Adipose tissue (tissue), 3 donors: ENCODE data around the gene DUSP16. TPM values are rescaled to one million over a fixed set of nuclear protein-coding genes. Genes with fewer than 3 reads are reported as not detected.
"Not testable (repeated sequence)": the region's sequence is repeated elsewhere in the genome, so short reads cannot be mapped to it uniquely, and the experiment has no call there.

Experiments
- H3K27ac ChIP-seq: one replicate; pipeline ENCODE4 v1.5.1; 2013; ENCODE audit warnings: low read depth, low read length
- WGBS, 3 donors: extraction: QIAGEN DNeasy Blood & Tissue Kit; methylation state at CpG; one replicate each; pipeline ENCODE4 v1.1.7; 2013; 5-methylcytosine and 5-hydroxymethylcytosine counted together
- polyA plus RNA-seq, 3 donors: library from polyadenylated mRNA; stranded (reverse); fragments of 200-250 nt; gene quantifications; one replicate each; pipeline ENCODE4 v1.2.3, GENCODE V29; 2013
- donor health status: healthy with polysubstance abuse.
- donor health status: Bipolar disorder and iron deficiency.
- donor health status: healthy.

DUSP16 gene
- polyA plus RNA-seq, 3 donors = 7.6 to 14.4 (median 10.5) TPM

- H3K27ac ChIP-seq = no peak overlapping the region
- 36 to 90% (median 86%) methylated on average over 6 of the region's 6 CpGs for WGBS, 3 donors
Observed at GRCh38 chr12:12486661-12487240, 75.9 kb downstream of the DUSP16 start.

GRCh38 chr12:12483438-12483837 is 79.2 kb downstream of the DUSP16 start:
- 74 to 84% (median 82%) methylated on average over 3 of the region's 3 CpGs for whole genome bisulfite sequencing, 3 donors
- no peak overlapping the region for H3K27ac ChIP-seq

- H3K27ac ChIP-seq = no peak overlapping the region
Observed at GRCh38 chr12:12482959-12483358, 79.7 kb downstream of the DUSP16 start.

GRCh38 chr12:12482150-12482761 is 80.4 kb downstream of the DUSP16 start:
- H3K27ac ChIP-seq = no peak overlapping the region
- WGBS, 3 donors = 74 to 90% (median 80%) methylated on average over 6 of the region's 6 CpGs

More at GRCh38 chr12:12482959-12483358, 79.7 kb downstream of the DUSP16 start:
- WGBS, 3 donors = 79 to 88% (median 80%) methylated on average over 6 of the region's 6 CpGs

GRCh38 chr12:12481631-12482030 is 81.0 kb downstream of the DUSP16 start:
- H3K27ac ChIP-seq = no peak overlapping the region
- 26 to 69% (median 37%) methylated on average over 2 of the region's 2 CpGs for WGBS, 3 donors

GRCh38 chr12:12480074-12480473 is 82.6 kb downstream of the DUSP16 start:
- no peak overlapping the region for H3K27ac ChIP-seq
- 97 to 100% (median 99%) methylated on average over 5 of the region's 5 CpGs for WGBS, 3 donors

- no peak overlapping the region for H3K27ac ChIP-seq
- WGBS, 3 donors = 94 to 97% (median 97%) methylated on average over 14 of the region's 14 CpGs
Observed at GRCh38 chr12:12477532-12477890, 85.2 kb downstream of the DUSP16 start.

- WGBS, 3 donors = 93 to 96% (median 94%) methylated on average over 21 of the region's 21 CpGs
- H3K27ac ChIP-seq = no peak overlapping the region
Observed at GRCh38 chr12:12476857-12477531, 85.7 kb downstream of the DUSP16 start.

- WGBS, 3 donors = 63 to 88% (median 68%) methylated on average over 15 of the region's 15 CpGs
- no peak overlapping the region for H3K27ac ChIP-seq
Observed at GRCh38 chr12:12474931-12475795, 87.5 kb downstream of the DUSP16 start.

- no peak overlapping the region for H3K27ac ChIP-seq
- 70 to 79% (median 78%) methylated on average over 8 of the region's 8 CpGs for WGBS, 3 donors
Observed at GRCh38 chr12:12474471-12474928, 88.2 kb downstream of the DUSP16 start.

GRCh38 chr12:12473223-12473622 is 89.4 kb downstream of the DUSP16 start:
- 95% methylated on average over 4 of the region's 4 CpGs for WGBS, 3 donors

GRCh38 chr12:12471982-12472961 is 90.4 kb downstream of the DUSP16 start:
- H3K27ac ChIP-seq = not testable (repeated sequence)
- WGBS, 3 donors = 87 to 92% (median 88%) methylated on average over 32 to 37 of the region's 37 CpGs

More at GRCh38 chr12:12473223-12473622, 89.4 kb downstream of the DUSP16 start:
- H3K27ac ChIP-seq = no peak overlapping the region

GRCh38 chr12:12470751-12471306 is 91.8 kb downstream of the DUSP16 start:
- no peak overlapping the region for H3K27ac ChIP-seq
- WGBS, 3 donors = 75 to 78% (median 77%) methylated on average over 7 of the region's 7 CpGs

GRCh38 chr12:12469386-12469785 is 93.3 kb downstream of the DUSP16 start:
- 60 to 94% (median 61%) methylated on average over 7 of the region's 7 CpGs for WGBS, 3 donors
- no peak overlapping the region for H3K27ac ChIP-seq

GRCh38 chr12:12468575-12468974 is 94.1 kb downstream of the DUSP16 start:
- no peak overlapping the region for H3K27ac ChIP-seq

GRCh38 chr12:12467688-12468261 is 94.9 kb downstream of the DUSP16 start:
- WGBS, 3 donors = 49 to 91% (median 58%) methylated on average over 14 of the region's 14 CpGs
- no peak overlapping the region for H3K27ac ChIP-seq

More at GRCh38 chr12:12468575-12468974, 94.1 kb downstream of the DUSP16 start:
- 84 to 92% (median 86%) methylated on average over 3 of the region's 3 CpGs for WGBS, 3 donors

- H3K27ac ChIP-seq = no peak overlapping the region
- 75 to 87% (median 84%) methylated on average over 6 of the region's 6 CpGs for WGBS, 3 donors
Observed at GRCh38 chr12:12467264-12467663, 95.4 kb downstream of the DUSP16 start.
